Dermis lymphatic vessel endothelial cell (primary cell): ENCODE data around the gene CASQ2. TPM values are rescaled to one million over a fixed set of nuclear protein-coding genes. Genes with fewer than 3 reads are reported as not detected.

ENCODE experiments used
- total RNA-seq: library from RNA; depleted of rRNA; stranded (reverse); fragments of >200 nt; gene quantifications from 2 replicates; pipeline ENCODE4 v1.2.1, GENCODE V29; 2014

The CASQ2 gene
- total RNA-seq = not detected in 2 replicates

DNA sequence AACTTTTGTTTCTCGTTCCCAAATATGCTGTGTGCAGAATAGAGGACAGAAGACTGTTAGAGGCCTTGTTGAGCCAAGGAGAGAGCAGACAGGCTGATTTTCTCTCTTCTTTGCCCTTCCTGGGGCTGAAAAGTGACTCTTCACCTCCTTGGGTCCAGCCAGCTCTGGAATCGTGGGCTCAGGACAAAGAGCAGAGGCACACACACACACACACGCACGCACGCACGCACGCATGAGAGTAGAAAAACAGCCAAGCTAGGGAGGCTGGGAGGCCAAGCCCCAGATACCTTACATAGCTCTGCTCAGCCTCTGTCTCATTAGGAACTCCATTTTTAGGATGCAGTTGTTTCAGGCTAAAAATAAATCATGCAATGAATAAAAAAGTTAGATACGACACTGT is at the start of gene CASQ2:
CASQ2 (minus strand) TSS at position 166 of the 400 bp plus-strand sequence. CDS start 173 bp downstream, outside the sequence.

Other genes starting within 250 kb of the CASQ2 start
- gene VANGL1, start 126.7 kb downstream of the CASQ2 start, total RNA-seq = 19.0 and 19.4 TPM in 2 replicates
- gene NHLH2, start 72.4 kb upstream of the CASQ2 start, total RNA-seq = not detected in 2 replicates
- gene SLC22A15, start 207.8 kb upstream of the CASQ2 start, total RNA-seq = under 0.01 and 0.11 TPM in 2 replicates